PC-3 (cell line): Measurements from ENCODE around the gene KHDC4. TPM values are rescaled to one million over a fixed set of nuclear protein-coding genes. Genes with fewer than 3 reads are reported as not detected.
A peak's percentile ranks its signal among the peaks of the same experiment; 100 is the strongest.

Source experiments
- ATAC-seq: fragments of 200-7000 bp; cut with Tn5 transposase; 2 replicates; pipeline ENCODE4 v1.9.1; 2020; ENCODE audit warnings: mild to moderate bottlenecking, moderate library complexity
- BruUV-seq: library from RNA; stranded (reverse); fragments of 400-500 nt; replicated peaks from 2 replicates; lab custom pipeline; 2021; lab: Mats Ljungman, UMichigan
- CTCF ChIA-PET: fragments of 300-600 bp; sonication (Branson Sonifier 250); formaldehyde crosslinking; loops from one replicate; lab custom pipeline; 2022; ENCODE audit warnings: antibody characterized with exemption; lab: Charles Lee
- POLR2A ChIA-PET: fragments of 300-600 bp; sonication (Branson Sonifier 250); formaldehyde crosslinking; loops from one replicate; lab custom pipeline; 2022; ENCODE audit warnings: antibody characterized with exemption; ENCODE audit not compliant: unreplicated experiment; lab: Charles Lee
- DNase-seq: peaks from one replicate; pipeline ENCODE4 v3.0.0-alpha.2; 2015
- H2AFZ ChIP-seq: fragments of 300-600 bp; sonication (generic); 2 replicates; pipeline ENCODE4 v1.6.0; 2016; ENCODE audit warnings: antibody characterized with exemption, low read length
- H3F3A ChIP-seq: fragments of 300-600 bp; sonication (generic); one replicate; pipeline ENCODE4 v1.6.0; 2017; ENCODE audit warnings: antibody characterized with exemption, low read length, control low read depth, mild to moderate bottlenecking; ENCODE audit not compliant: unreplicated experiment
- H3K27ac ChIP-seq: fragments of 300-600 bp; sonication (generic); 2 replicates; pipeline ENCODE4 v1.5.1; 2016; ENCODE audit warnings: mild to moderate bottlenecking, low read length
- H3K27me3 ChIP-seq: fragments of 300-600 bp; sonication (generic); 2 replicates; pipeline ENCODE4 v1.6.1; 2016; ENCODE audit warnings: low read length, mixed read lengths
- H3K36me3 ChIP-seq: fragments of 300-600 bp; sonication (generic); 2 replicates; pipeline ENCODE4 v1.6.1; 2016; ENCODE audit warnings: low read depth, mixed run types, low read length, mixed read lengths
- H3K4me1 ChIP-seq: fragments of 300-600 bp; sonication (generic); 2 replicates; pipeline ENCODE4 v1.5.1; 2016; ENCODE audit warnings: low read length; ENCODE audit not compliant: insufficient read depth
- H3K4me2 ChIP-seq: fragments of 300-600 bp; sonication (generic); 2 replicates; pipeline ENCODE4 v1.6.0; 2016; ENCODE audit warnings: low read length
- H3K4me3 ChIP-seq: fragments of 300-600 bp; sonication (generic); 2 replicates; pipeline ENCODE4 v1.5.1; 2016; ENCODE audit warnings: mild to moderate bottlenecking, low read length, mixed read lengths
- H3K79me2 ChIP-seq: fragments of 300-600 bp; sonication (generic); 2 replicates; pipeline ENCODE4 v1.6.1; 2017; ENCODE audit warnings: low read length, mixed read lengths
- H3K9ac ChIP-seq: fragments of 300-600 bp; sonication (generic); 2 replicates; pipeline ENCODE4 v1.6.0; 2016; ENCODE audit warnings: mild to moderate bottlenecking, low read length
- H3K9me2 ChIP-seq: fragments of 300-600 bp; sonication (generic); replicated peaks from 2 replicates; pipeline ENCODE4 v1.6.1; 2016; ENCODE audit warnings: mixed run types, low read length, mixed read lengths
- H3K9me3 ChIP-seq: fragments of 300-600 bp; sonication (generic); 2 replicates; pipeline ENCODE4 v1.6.1; 2016; ENCODE audit warnings: low read length, mixed read lengths
- H4K20me1 ChIP-seq: fragments of 300-600 bp; sonication (generic); 2 replicates; pipeline ENCODE4 v1.6.1; 2016; ENCODE audit warnings: low read length, mixed read lengths
- EZH2 ChIP-seq: fragments of 300-600 bp; sonication (generic); IDR thresholded peaks from one replicate; pipeline ENCODE4 v1.6.1; 2017; ENCODE audit warnings: antibody characterized with exemption, mild to moderate bottlenecking, low read length; ENCODE audit not compliant: unreplicated experiment
- EZH2phosphoT487 ChIP-seq: fragments of 300-600 bp; sonication (generic); IDR thresholded peaks from 2 replicates; pipeline ENCODE4 v1.6.1; 2018; ENCODE audit warnings: mild to moderate bottlenecking, antibody characterized with exemption, low read length, borderline replicate concordance
- intact Hi-C: fragments of 100-400 bp; cut with micrococcal nuclease; formaldehyde crosslinking; loops from 2 replicates; pipeline ENCODE4 v1.9.0; 2023
- total RNA-seq: library from RNA; depleted of rRNA; stranded (reverse); fragments of >200 nt; gene quantifications from 2 replicates; pipeline ENCODE4 v1.2.3, GENCODE V29; 2014
- TF ChIP-seq, protein P1 (sequence below): fragments of 300-600 bp; sonication (generic); conservative IDR thresholded peaks from 2 replicates; pipeline ENCODE4 v1.5.1; 2017; ENCODE audit warnings: antibody characterized with exemption, low read depth, mild to moderate bottlenecking, low read length

The KHDC4 gene
- total RNA-seq, 1 experiment from 2014 or later = 63.4 TPM

DNA sequence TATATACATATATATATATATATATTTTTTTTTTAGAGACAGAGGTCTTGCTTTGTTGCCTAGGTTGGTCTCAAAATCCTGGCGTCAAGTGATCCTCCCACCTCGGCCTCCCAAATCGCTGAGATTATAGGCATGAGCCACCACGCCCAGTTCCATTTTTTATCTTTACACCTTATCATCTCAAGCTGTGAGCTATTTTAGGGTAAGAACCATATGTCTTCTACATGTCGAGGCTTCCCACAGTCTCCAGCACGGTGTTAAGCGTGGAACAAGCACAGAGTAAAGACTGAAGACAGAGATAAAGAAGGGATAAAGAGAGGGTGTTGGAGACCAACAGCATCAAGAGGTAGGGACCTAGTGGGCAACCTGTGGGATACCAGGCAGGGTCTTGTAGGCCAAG, 30.0 kb upstream of the KHDC4 start:
- no peak overlapping the region for H2AFZ ChIP-seq
- H3K27ac ChIP-seq = no peak overlapping the region
- H3K9me3 ChIP-seq = no peaks in the 10 kb centered on the region
- DNase-seq = no peak
- ChIA-PET POLR2A (no interaction called here), CTCF (interaction anchor here (0.7 kb wide), 1 partner anchor 182 kb away, joined by 3 read pairs; no protein-coding TSS in a partner anchor)
- no peak for ATAC-seq
- BruUV-seq = no TSS peak
- TF ChIP-seq EZH2 (no peak), EZH2phosphoT487 (no peak)
- TF ChIP-seq, protein P1, sequence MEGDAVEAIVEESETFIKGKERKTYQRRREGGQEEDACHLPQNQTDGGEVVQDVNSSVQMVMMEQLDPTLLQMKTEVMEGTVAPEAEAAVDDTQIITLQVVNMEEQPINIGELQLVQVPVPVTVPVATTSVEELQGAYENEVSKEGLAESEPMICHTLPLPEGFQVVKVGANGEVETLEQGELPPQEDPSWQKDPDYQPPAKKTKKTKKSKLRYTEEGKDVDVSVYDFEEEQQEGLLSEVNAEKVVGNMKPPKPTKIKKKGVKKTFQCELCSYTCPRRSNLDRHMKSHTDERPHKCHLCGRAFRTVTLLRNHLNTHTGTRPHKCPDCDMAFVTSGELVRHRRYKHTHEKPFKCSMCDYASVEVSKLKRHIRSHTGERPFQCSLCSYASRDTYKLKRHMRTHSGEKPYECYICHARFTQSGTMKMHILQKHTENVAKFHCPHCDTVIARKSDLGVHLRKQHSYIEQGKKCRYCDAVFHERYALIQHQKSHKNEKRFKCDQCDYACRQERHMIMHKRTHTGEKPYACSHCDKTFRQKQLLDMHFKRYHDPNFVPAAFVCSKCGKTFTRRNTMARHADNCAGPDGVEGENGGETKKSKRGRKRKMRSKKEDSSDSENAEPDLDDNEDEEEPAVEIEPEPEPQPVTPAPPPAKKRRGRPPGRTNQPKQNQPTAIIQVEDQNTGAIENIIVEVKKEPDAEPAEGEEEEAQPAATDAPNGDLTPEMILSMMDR = no peak
- H3K4me3 ChIP-seq = no peak overlapping the region
- no peaks in the 10 kb centered on the region for H3K27me3 ChIP-seq
- no peaks in the 10 kb centered on the region for H3K9me2 ChIP-seq
- no peaks in the 10 kb centered on the region for H3F3A ChIP-seq
- peaks cover 32% of the 10 kb centered on the region for H3K4me1 ChIP-seq
- no peak overlapping the region for H3K4me2 ChIP-seq
- no peaks in the 10 kb centered on the region for H4K20me1 ChIP-seq
- intact Hi-C loops = no loop called here
- H3K79me2 ChIP-seq = peaks cover 31% of the 10 kb centered on the region
- H3K36me3 ChIP-seq = peaks cover 72% of the 10 kb centered on the region
- H3K9ac ChIP-seq = no peak overlapping the region

DNA sequence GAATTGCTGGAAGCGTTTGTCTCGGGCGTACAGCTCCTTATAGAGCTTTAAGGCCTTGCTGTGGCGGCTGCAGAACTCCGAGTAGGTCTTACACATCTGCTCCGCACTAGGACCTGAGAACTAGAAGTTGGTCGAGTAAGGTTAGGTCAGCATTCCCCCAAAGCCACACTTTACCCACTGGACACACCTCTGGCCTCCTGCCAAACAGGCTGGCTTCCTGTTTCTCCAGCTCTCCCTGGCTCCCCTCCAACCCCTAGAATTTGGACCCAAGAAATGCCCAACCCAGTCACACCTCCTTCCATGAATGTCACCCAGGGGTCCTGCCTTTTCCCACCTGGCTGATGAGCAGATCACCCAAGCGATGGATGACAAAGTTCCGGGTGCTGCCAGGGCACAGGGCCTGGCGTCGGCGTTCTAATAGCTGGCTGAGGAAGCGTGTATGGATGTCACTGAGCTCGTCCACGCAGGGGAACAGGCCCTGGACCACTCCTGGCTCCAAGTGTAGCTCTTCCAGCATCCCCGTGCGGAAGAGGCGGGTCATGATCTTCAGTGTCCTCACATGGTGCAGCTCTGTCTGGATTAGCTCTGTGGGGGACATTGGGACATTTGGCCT, 28.5 kb upstream of the KHDC4 start:
- peak; percentile 4 for ATAC-seq
- Histone ChIP-seq H4K20me1 (no peaks in the 10 kb centered on the region), H3K27me3 (no peaks in the 10 kb centered on the region), H3K4me1 (peaks cover 32% of the 10 kb centered on the region), H3F3A (no peaks in the 10 kb centered on the region), H3K4me3 (no peak overlapping the region), H3K9me3 (no peaks in the 10 kb centered on the region), H3K9ac (peak overlapping the region; percentile 61), H3K27ac (peak overlapping the region; percentile 93), H3K4me2 (peak overlapping the region; percentile 32), H3K79me2 (peaks cover 17% of the 10 kb centered on the region), H3K9me2 (no peaks in the 10 kb centered on the region), H2AFZ (no peak overlapping the region), H3K36me3 (peaks cover 64% of the 10 kb centered on the region)
- peak; percentile 49 for DNase-seq
- ChIA-PET POLR2A (interaction anchor here (0.5 to 1.0 kb wide), 4 partner anchors 14 to 556 kb away, joined by 3 to 8 read pairs (median 3); partner anchors contain the start of gene SLC25A44), CTCF (interaction anchor here (0.6 to 1.0 kb wide), 4 partner anchors 13 to 27 kb away, joined by 3 to 8 read pairs (median 4); partner anchors contain the start of gene ARHGEF2)
- TF ChIP-seq EZH2phosphoT487 (no peak), EZH2 (no peak)
- TF ChIP-seq, protein P1 = no peak
- no TSS peak for BruUV-seq
- intact Hi-C loops = loop anchor here (1.0 kb wide), 2 partner anchors 21 to 24 kb away; no protein-coding TSS in a partner anchor
